Common myeloid progenitor, CD34-positive (primary cell): ENCODE measurements around the gene DENND1A.

ENCODE experiments used
- CTCF ChIA-PET: fragments of 350-600 bp; sonication (Branson Sonifier 250); formaldehyde crosslinking; loops from one replicate; lab custom pipeline; 2021; ENCODE audit warnings: antibody characterized with exemption; lab: Charles Lee
- POLR2A ChIA-PET: fragments of 350-600 bp; sonication (Branson Sonifier 250); formaldehyde crosslinking; loops from one replicate; lab custom pipeline; 2021; ENCODE audit warnings: antibody characterized with exemption; lab: Charles Lee
- DNase-seq, 3 donors: peaks; one replicate each; pipeline versions ENCODE4 v3.0.0 to v3.0.0-alpha.2; 2013
- H3K27ac ChIP-seq, 2 experiments: 1 replicate in 1 of 2; 2 replicates in 1 of 2; pipeline ENCODE4 v1.7.0; 2013; ENCODE audit warnings: inconsistent platforms in 2 of 2, low read length in 2 of 2, mild to moderate bottlenecking in 2 of 2, low read depth in 1 of 2, moderate library complexity in 1 of 2; ENCODE audit not compliant: severe bottlenecking in 2 of 2, insufficient read depth in 1 of 2, poor library complexity in 1 of 2
- H3K27me3 ChIP-seq, 5 experiments: replicated peaks in 2 of 5; 1 replicate in 3 of 5; 2 replicates in 2 of 5; pipeline versions ENCODE4 v1.6.1 to v1.7.0; 2013; ENCODE audit warnings: low read length in 4 of 5, mild to moderate bottlenecking in 2 of 5, moderate library complexity in 2 of 5, inconsistent platforms in 1 of 5; ENCODE audit not compliant: insufficient read depth in 5 of 5, control insufficient read depth in 4 of 5
- H3K36me3 ChIP-seq, 4 experiments: 1 replicate in 2 of 4; 2 replicates in 2 of 4; pipeline versions ENCODE4 v1.6.1 to v1.7.0; 2013; ENCODE audit warnings: low read length in 3 of 4, control low read depth in 1 of 4, mild to moderate bottlenecking in 1 of 4; ENCODE audit not compliant: control insufficient read depth in 4 of 4, insufficient read depth in 4 of 4
- H3K4me1 ChIP-seq, 4 experiments: 1 replicate in 3 of 4; 2 replicates in 1 of 4; pipeline versions ENCODE4 v1.6.1 to v1.7.1; 2013; ENCODE audit warnings: low read length in 3 of 4, mild to moderate bottlenecking in 3 of 4, control low read depth in 1 of 4, inconsistent platforms in 1 of 4, moderate library complexity in 1 of 4; ENCODE audit not compliant: control insufficient read depth in 4 of 4, insufficient read depth in 4 of 4; ENCODE audit errors: control extremely low read depth in 1 of 4
- H3K4me3 ChIP-seq, 7 experiments: 1 replicate in 4 of 7; 2 replicates in 3 of 7; pipeline versions ENCODE4 v1.5.1 to v1.7.0; 2013; ENCODE audit warnings: mild to moderate bottlenecking in 7 of 7, low read length in 6 of 7, moderate library complexity in 6 of 7, inconsistent platforms in 2 of 7, low read depth in 2 of 7, control low read depth in 1 of 7; ENCODE audit not compliant: insufficient read depth in 4 of 7, control insufficient read depth in 1 of 7; ENCODE audit errors: extremely low read depth in 1 of 7
- H3K9me3 ChIP-seq, 5 experiments: 1 replicate in 4 of 5; 2 replicates in 1 of 5; pipeline versions ENCODE4 v1.6.1 to v1.7.1; 2013; ENCODE audit warnings: low read length in 4 of 5, mild to moderate bottlenecking in 2 of 5, inconsistent platforms in 1 of 5, low read depth in 1 of 5, moderate library complexity in 1 of 5; ENCODE audit not compliant: control insufficient read depth in 4 of 5, insufficient read depth in 2 of 5; ENCODE audit errors: control extremely low read depth in 1 of 5
- WGBS: methylation state at CpG from one replicate; pipeline ENCODE4 v1.1.5; 2013; ENCODE audit not compliant: insufficient coverage; 5-methylcytosine and 5-hydroxymethylcytosine counted together

Gene DENND1A

GRCh38 chr9:123514766-123515165 is 415.2 kb downstream of the DENND1A start:
- no peak overlapping the region for H3K27ac ChIP-seq
- H3K4me1 ChIP-seq, result no peaks in the 10 kb centered on the region
- no peak for DNase-seq
- peaks cover 0 to 3% (median 0%) of the 10 kb centered on the region in 4 experiments for H3K36me3 ChIP-seq
- POLR2A ChIA-PET, result no interaction called here
- 100% methylated on average over 1 of the region's 4 CpGs for WGBS
- no peaks in the 10 kb centered on the region for H3K27me3 ChIP-seq
- no peak overlapping the region for H3K4me3 ChIP-seq
- no peaks in the 10 kb centered on the region for H3K9me3 ChIP-seq
- CTCF ChIA-PET, result no interaction called here

- Histone ChIP-seq H3K9me3 (no peaks in the 10 kb centered on the region), H3K36me3 (peaks cover 0 to 4% (median 0%) of the 10 kb centered on the region in 4 experiments), H3K4me1 (no peaks in the 10 kb centered on the region), H3K27me3 (no peaks in the 10 kb centered on the region), H3K27ac (no peak overlapping the region), H3K4me3 (no peak overlapping the region)
- ChIA-PET POLR2A (no interaction called here), CTCF (no interaction called here)
- 100% methylated on average over 1 of the region's 2 CpGs for WGBS
- DNase-seq, result no peak
Measured at GRCh38 chr9:123513554-123513953, 416.4 kb downstream of the DENND1A start.

- Histone ChIP-seq H3K9me3 (no peaks in the 10 kb centered on the region), H3K4me1 (no peaks in the 10 kb centered on the region), H3K27me3 (no peaks in the 10 kb centered on the region), H3K36me3 (peaks cover 0 to 4% (median 0%) of the 10 kb centered on the region in 4 experiments), H3K4me3 (no peak overlapping the region), H3K27ac (no peak overlapping the region)
- no peak for DNase-seq
- POLR2A ChIA-PET, result no interaction called here
- WGBS, result 86% methylated on average over 12 of the region's 15 CpGs
- CTCF ChIA-PET, result no interaction called here
Measured at GRCh38 chr9:123511326-123512277, 418.3 kb downstream of the DENND1A start.

GRCh38 chr9:123509646-123510045 is 420.3 kb downstream of the DENND1A start:
- Histone ChIP-seq H3K27me3 (no peaks in the 10 kb centered on the region), H3K9me3 (no peaks in the 10 kb centered on the region), H3K27ac (no peak overlapping the region), H3K4me3 (no peak overlapping the region), H3K36me3 (peaks cover 0 to 4% (median 0%) of the 10 kb centered on the region in 4 experiments), H3K4me1 (no peaks in the 10 kb centered on the region)
- WGBS, result 92% methylated on average over 2 of the region's 2 CpGs
- POLR2A ChIA-PET, result no interaction called here
- CTCF ChIA-PET, result no interaction called here
- DNase-seq, result no peak

- ChIA-PET POLR2A (interaction anchor here (0.7 kb wide), 1 partner anchor 115 kb away, joined by 3 read pairs; no protein-coding TSS in a partner anchor), CTCF (no interaction called here)
- Histone ChIP-seq H3K4me3 (no peak overlapping the region), H3K9me3 (no peaks in the 10 kb centered on the region), H3K27ac (no peak overlapping the region), H3K4me1 (no peaks in the 10 kb centered on the region), H3K36me3 (peaks cover 0 to 4% (median 0%) of the 10 kb centered on the region in 4 experiments), H3K27me3 (no peaks in the 10 kb centered on the region)
- no peak for DNase-seq
- WGBS, result 100% methylated on average over 3 of the region's 6 CpGs
Measured at GRCh38 chr9:123508048-123508447, 421.9 kb downstream of the DENND1A start.

- no peaks in the 10 kb centered on the region for H3K4me1 ChIP-seq
- ChIA-PET CTCF (interaction anchor here (1.9 kb wide), 1 partner anchor 10 kb away, joined by 4 read pairs; no protein-coding TSS in a partner anchor), POLR2A (no interaction called here)
- peaks cover 0 to 4% (median 0%) of the 10 kb centered on the region in 4 experiments for H3K36me3 ChIP-seq
- H3K9me3 ChIP-seq, result no peaks in the 10 kb centered on the region
- 93% methylated on average over 4 of the region's 7 CpGs for WGBS
- DNase-seq, result no peak
- H3K4me3 ChIP-seq, result no peak overlapping the region
- no peaks in the 10 kb centered on the region for H3K27me3 ChIP-seq
- H3K27ac ChIP-seq, result no peak overlapping the region
Measured at GRCh38 chr9:123505496-123505895, 424.4 kb downstream of the DENND1A start.

GRCh38 chr9:123500336-123500735 is 429.6 kb downstream of the DENND1A start:
- Histone ChIP-seq H3K4me3 (no peak overlapping the region), H3K4me1 (no peaks in the 10 kb centered on the region), H3K27me3 (no peaks in the 10 kb centered on the region), H3K27ac (no peak overlapping the region), H3K36me3 (no peaks in the 10 kb centered on the region), H3K9me3 (no peaks in the 10 kb centered on the region)
- no peak for DNase-seq
- 20% methylated on average over 1 of the region's 3 CpGs for WGBS
- ChIA-PET CTCF (no interaction called here), POLR2A (no interaction called here)
